Activated naive CD8-positive, alpha-beta T cell (primary cell): ENCODE measurements around the gene IFIT2.
"Not testable (repeated sequence)": the region's sequence is repeated elsewhere in the genome, so short reads cannot be mapped to it uniquely, and the experiment has no call there.

Source experiments
- H3K27ac Mint-ChIP-seq: one replicate; pipeline ENCODE4 v1.8.0; 2021; ENCODE audit warnings: mixed read lengths
- H3K27me3 Mint-ChIP-seq: one replicate; pipeline ENCODE4 v1.8.0; 2021; ENCODE audit warnings: mixed read lengths
- H3K36me3 Mint-ChIP-seq: one replicate; pipeline ENCODE4 v1.8.0; 2021; ENCODE audit warnings: mixed read lengths
- H3K4me1 Mint-ChIP-seq: one replicate; pipeline ENCODE4 v1.8.0; 2021; ENCODE audit warnings: low read depth, mixed read lengths
- H3K4me3 Mint-ChIP-seq: one replicate; pipeline ENCODE4 v1.8.0; 2021; ENCODE audit warnings: mild to moderate bottlenecking, mixed read lengths
- H3K9me3 Mint-ChIP-seq: one replicate; pipeline ENCODE4 v1.8.0; 2021; ENCODE audit warnings: low read depth, mixed read lengths

The IFIT2 gene

GRCh38 chr10:89336241-89336640, 34.4 kb downstream of the IFIT2 start:
- Mint-ChIP-seq H3K27ac (no peak overlapping the region), H3K27me3 (peaks cover 4% of the 10 kb centered on the region), H3K36me3 (peaks cover 30% of the 10 kb centered on the region), H3K4me3 (no peak overlapping the region), H3K4me1 (peaks cover 61% of the 10 kb centered on the region), H3K9me3 (no peaks in the 10 kb centered on the region)

GRCh38 chr10:89337484-89337883, 35.6 kb downstream of the IFIT2 start:
- Mint-ChIP-seq H3K4me3 (peak overlapping the region; percentile 10), H3K27me3 (peaks cover 4% of the 10 kb centered on the region), H3K4me1 (peaks cover 49% of the 10 kb centered on the region), H3K27ac (no peak overlapping the region), H3K9me3 (no peaks in the 10 kb centered on the region), H3K36me3 (peaks cover 39% of the 10 kb centered on the region)

DNA sequence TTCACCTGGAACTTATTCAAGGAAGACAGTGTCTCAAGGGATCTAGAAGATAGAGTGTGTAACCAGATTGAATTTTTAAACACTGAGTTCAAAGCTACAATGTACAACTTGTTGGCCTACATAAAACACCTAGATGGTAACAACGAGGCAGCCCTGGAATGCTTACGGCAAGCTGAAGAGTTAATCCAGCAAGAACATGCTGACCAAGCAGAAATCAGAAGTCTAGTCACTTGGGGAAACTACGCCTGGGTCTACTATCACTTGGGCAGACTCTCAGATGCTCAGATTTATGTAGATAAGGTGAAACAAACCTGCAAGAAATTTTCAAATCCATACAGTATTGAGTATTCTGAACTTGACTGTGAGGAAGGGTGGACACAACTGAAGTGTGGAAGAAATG, 36.9 kb downstream of the IFIT2 start:
- H3K27ac Mint-ChIP-seq: no peak overlapping the region
- peaks cover 8% of the 10 kb centered on the region for H3K27me3 Mint-ChIP-seq
- H3K4me1 Mint-ChIP-seq: peaks cover 37% of the 10 kb centered on the region
- H3K9me3 Mint-ChIP-seq: no peaks in the 10 kb centered on the region
- H3K4me3 Mint-ChIP-seq: no peak overlapping the region
- peaks cover 41% of the 10 kb centered on the region for H3K36me3 Mint-ChIP-seq

- H3K4me3 Mint-ChIP-seq: no peak overlapping the region
- no peaks in the 10 kb centered on the region for H3K9me3 Mint-ChIP-seq
- H3K36me3 Mint-ChIP-seq: peaks cover 40% of the 10 kb centered on the region
- no peak overlapping the region for H3K27ac Mint-ChIP-seq
- peaks cover 8% of the 10 kb centered on the region for H3K27me3 Mint-ChIP-seq
- peaks cover 27% of the 10 kb centered on the region for H3K4me1 Mint-ChIP-seq
Observed at GRCh38 chr10:89339875-89340274, 38.0 kb downstream of the IFIT2 start.

DNA sequence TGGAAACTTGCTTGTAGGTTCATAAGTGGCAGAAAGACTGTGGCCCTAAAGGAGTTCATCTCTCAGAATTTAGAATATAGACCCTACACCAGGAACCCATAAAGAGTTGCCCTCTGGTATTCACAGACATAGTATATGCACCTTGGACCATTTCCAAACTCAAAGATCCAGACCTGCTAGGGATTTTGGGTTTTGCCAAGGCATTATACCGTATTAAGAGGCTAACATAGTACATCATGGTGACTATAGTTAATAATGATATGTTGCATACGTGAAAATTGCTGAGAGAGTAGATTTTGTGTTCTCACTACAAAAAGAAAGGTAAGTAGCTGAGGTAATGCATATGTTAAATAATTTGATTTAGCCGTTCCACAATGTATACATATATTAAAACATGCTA, 39.8 kb downstream of the IFIT2 start:
- Mint-ChIP-seq H3K27ac (no peak overlapping the region), H3K4me1 (peaks cover 13% of the 10 kb centered on the region), H3K27me3 (peaks cover 5% of the 10 kb centered on the region), H3K4me3 (no peak overlapping the region), H3K9me3 (no peaks in the 10 kb centered on the region), H3K36me3 (peaks cover 36% of the 10 kb centered on the region)

GRCh38 chr10:89342206-89342958, 40.5 kb downstream of the IFIT2 start:
- no peak overlapping the region for H3K27ac Mint-ChIP-seq
- peaks cover 5% of the 10 kb centered on the region for H3K4me1 Mint-ChIP-seq
- H3K9me3 Mint-ChIP-seq: no peaks in the 10 kb centered on the region
- H3K36me3 Mint-ChIP-seq: peaks cover 34% of the 10 kb centered on the region
- H3K27me3 Mint-ChIP-seq: peaks cover 5% of the 10 kb centered on the region
- no peak overlapping the region for H3K4me3 Mint-ChIP-seq

DNA sequence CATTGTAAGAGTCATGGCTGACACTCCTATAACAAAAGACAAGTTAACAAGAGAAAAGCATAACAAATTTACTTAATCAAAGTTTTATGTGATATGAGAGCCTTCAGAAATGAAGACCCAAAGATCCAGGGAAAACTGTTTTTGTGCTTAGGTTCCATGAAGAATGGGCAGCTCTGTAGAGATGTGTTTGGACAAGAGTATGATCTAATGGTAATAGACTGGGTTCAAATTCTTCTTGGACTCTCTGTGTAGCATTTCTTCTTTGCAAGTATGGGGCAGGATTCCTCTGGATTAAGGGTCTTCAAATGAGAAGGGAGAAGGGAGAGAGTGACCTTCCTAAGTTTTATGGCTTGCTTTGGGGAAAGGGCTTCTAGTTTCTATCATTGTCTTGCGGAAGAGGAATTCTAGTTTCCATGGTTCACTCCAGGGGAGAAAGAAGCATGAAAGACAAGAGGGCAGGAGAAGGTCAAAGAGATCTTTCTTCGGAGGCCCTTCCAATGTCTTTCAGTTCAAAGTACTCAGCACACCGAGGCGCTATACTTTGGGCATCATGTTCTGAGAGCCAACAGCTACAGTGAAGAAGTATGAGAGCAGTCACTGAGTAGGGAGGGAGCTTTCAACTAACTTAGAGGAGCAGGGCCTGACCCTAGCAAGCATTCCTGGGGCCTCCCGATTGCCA, 41.4 kb downstream of the IFIT2 start:
- no peak overlapping the region for H3K27ac Mint-ChIP-seq
- H3K36me3 Mint-ChIP-seq: peaks cover 32% of the 10 kb centered on the region
- no peaks in the 10 kb centered on the region for H3K4me1 Mint-ChIP-seq
- H3K9me3 Mint-ChIP-seq: no peaks in the 10 kb centered on the region
- H3K4me3 Mint-ChIP-seq: no peak overlapping the region
- peaks cover 5% of the 10 kb centered on the region for H3K27me3 Mint-ChIP-seq

DNA sequence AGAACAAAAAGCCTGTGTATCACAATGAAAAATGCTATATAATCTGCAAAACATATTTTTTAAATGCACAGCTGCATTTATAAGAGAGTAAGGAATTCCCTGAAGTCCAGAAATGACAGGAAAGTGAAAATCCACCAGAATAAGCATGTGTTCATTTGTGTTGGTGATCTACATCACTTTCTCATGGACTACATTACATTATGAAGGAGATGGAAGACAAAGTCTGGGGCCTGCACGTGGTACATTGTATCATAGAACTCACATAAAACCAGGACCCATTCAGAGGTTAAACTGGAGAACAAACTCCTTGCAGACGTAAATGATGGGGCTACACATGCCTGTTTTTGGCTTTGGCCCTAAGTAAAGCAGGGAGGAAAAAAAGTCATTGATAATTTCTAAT, 42.3 kb downstream of the IFIT2 start:
- H3K9me3 Mint-ChIP-seq: no peaks in the 10 kb centered on the region
- no peak overlapping the region for H3K27ac Mint-ChIP-seq
- peaks cover 5% of the 10 kb centered on the region for H3K27me3 Mint-ChIP-seq
- peaks cover 22% of the 10 kb centered on the region for H3K36me3 Mint-ChIP-seq
- H3K4me3 Mint-ChIP-seq: no peak overlapping the region
- no peaks in the 10 kb centered on the region for H3K4me1 Mint-ChIP-seq

DNA sequence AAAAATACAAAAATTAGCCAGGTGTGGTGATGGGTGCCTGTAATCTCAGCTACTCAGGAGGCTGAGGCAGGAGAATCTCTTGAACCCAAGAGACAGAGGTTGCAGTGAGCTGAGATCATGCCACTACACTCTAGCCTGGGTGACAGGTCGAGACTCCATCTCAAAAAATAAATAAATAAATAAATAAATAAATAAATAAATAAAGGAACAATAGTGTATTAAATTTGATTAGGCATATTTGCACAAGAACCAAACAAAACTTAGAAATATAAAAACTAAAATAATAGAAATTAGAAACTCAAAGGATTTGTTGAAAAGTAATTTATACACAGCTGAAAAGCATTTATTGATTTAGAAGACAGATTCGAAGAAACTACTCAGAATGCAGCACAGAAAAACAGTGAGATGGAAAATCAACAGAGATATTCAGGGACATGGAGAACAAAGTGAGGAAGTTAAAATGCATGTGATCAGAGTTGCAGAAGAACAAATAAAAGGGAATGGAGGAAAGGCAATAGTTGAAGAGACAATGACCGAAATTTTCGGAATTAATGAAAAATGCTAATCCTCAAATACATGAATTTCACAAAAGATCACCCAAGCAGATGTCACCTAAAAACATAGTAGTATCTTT, 43.6 kb downstream of the IFIT2 start:
- H3K27ac Mint-ChIP-seq: no peak overlapping the region
- no peaks in the 10 kb centered on the region for H3K9me3 Mint-ChIP-seq
- H3K36me3 Mint-ChIP-seq: peaks cover 15% of the 10 kb centered on the region
- H3K4me1 Mint-ChIP-seq: peaks cover under 1% of the 10 kb centered on the region
- H3K27me3 Mint-ChIP-seq: peaks cover 6% of the 10 kb centered on the region
- H3K4me3 Mint-ChIP-seq: no peak overlapping the region

DNA sequence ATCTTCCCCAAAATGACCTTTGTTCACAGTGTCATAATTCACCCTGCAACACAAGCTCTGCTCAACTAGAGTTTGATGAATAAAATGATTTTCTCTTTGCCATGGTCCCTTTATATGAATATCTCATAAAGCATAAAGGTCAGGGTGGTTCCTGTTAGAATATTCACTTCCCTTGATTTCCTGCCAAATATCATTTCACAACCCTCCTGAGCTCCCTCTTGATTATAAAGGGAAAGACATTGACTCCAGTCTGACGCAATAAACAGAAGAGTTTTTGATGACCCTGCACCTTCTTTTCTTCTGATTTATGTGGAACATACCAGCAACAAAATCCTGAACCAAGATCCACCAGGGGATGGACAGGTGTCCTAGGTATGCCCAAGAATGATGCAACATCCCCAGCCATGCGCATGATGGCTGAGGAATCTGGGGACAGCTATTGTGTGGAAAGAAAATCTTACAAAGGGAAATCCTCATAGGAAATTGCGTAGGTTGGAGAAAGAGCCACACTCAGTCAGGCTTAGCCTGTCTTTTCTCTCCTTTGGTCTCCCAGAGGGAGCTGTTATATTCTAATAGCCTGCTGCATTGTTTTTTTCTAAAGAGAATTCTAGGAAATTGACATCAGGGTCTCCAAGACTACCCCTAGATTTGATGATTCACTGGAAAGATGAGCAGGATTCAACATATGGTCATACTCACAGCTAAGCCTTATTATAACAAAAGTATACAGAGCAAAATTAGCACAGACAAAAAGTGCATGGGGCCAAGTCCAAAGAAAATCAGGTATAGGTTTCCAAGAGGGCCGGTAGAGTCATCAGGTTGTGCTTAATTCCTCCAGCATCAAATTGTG, 44.8 kb downstream of the IFIT2 start:
- Mint-ChIP-seq H3K27ac (no peak overlapping the region), H3K36me3 (peaks cover 10% of the 10 kb centered on the region), H3K9me3 (no peaks in the 10 kb centered on the region), H3K4me1 (peaks cover 5% of the 10 kb centered on the region), H3K27me3 (peaks cover 8% of the 10 kb centered on the region), H3K4me3 (no peak overlapping the region)

- H3K4me1 Mint-ChIP-seq: peaks cover 5% of the 10 kb centered on the region
- H3K27me3 Mint-ChIP-seq: peaks cover 8% of the 10 kb centered on the region
- peaks cover 2% of the 10 kb centered on the region for H3K36me3 Mint-ChIP-seq
- no peaks in the 10 kb centered on the region for H3K9me3 Mint-ChIP-seq
- H3K4me3 Mint-ChIP-seq: no peak overlapping the region
- no peak overlapping the region for H3K27ac Mint-ChIP-seq
Observed at GRCh38 chr10:89347701-89348457, 46.0 kb downstream of the IFIT2 start.

GRCh38 chr10:89348481-89348880, 46.6 kb downstream of the IFIT2 start:
- Mint-ChIP-seq H3K4me1 (peaks cover 5% of the 10 kb centered on the region), H3K27me3 (peaks cover 6% of the 10 kb centered on the region), H3K27ac (no peak overlapping the region)

DNA sequence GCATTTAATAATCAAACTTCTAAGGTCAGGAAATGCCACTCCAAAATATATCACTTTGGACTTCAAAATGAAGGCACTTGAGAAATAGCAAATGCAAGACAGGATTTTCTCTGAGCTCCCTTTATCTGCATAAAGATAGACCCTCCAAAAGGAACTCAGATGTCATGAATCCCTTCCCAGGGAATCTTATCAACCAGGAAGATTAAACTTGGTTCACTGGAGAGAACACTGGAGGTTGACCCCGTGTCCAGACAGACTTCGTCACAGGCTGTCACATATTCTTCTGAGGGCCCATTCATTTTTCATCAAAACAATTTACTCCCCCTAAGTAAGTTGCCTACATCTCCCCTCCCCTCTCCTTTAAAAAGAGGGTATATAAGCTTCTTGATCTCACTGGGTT, 47.1 kb downstream of the IFIT2 start:
- Mint-ChIP-seq H3K9me3 (no peaks in the 10 kb centered on the region), H3K4me3 (no peak overlapping the region), H3K27ac (no peak overlapping the region), H3K4me1 (peaks cover 5% of the 10 kb centered on the region), H3K27me3 (peaks cover 6% of the 10 kb centered on the region), H3K36me3 (peaks cover 5% of the 10 kb centered on the region)

More at GRCh38 chr10:89348481-89348880, 46.6 kb downstream of the IFIT2 start:
- Mint-ChIP-seq H3K4me3 (no peak overlapping the region), H3K9me3 (no peaks in the 10 kb centered on the region), H3K36me3 (peaks cover 3% of the 10 kb centered on the region)

GRCh38 chr10:89350631-89351315, 48.9 kb downstream of the IFIT2 start:
- H3K4me3 Mint-ChIP-seq, H3K27me3 Mint-ChIP-seq, H3K9me3 Mint-ChIP-seq, H3K4me1 Mint-ChIP-seq, H3K27ac Mint-ChIP-seq, H3K36me3 Mint-ChIP-seq: not testable (repeated sequence)
